Stimulated activated CD4-positive, alpha-beta T cell treated with anti-CD3 and anti-CD28 coated beads, Interleukin-1b, Interleukin-23, amount 100 ng/mL, for 24 hours (primary cell): ENCODE results near the gene KAZN.

Experiments used
- DNase-seq, 4 experiments: peaks; one replicate each; pipeline ENCODE4 v3.0.0-alpha.2; 2020; ENCODE audit warnings: low read depth in 4 of 4, low spot score in 1 of 4

The KAZN gene

DNA sequence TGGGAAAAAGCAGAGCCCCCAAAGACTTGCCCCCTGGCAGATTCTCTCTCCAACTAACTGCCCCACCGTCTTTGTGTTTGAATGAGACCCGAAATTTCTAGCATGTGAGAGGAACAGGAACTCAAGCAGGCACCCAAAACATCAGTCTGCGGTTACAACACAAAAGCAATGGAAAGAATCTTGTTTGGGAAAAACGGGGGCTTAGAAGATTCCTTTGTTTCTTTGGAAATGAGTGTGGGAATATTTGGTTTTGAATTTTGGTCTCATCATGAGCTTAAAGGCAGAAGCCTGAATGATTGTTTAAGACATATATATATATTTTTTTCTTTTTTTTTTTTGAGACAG lies 366.2 kb downstream of the KAZN start:
- no peak for DNase-seq

- no peak for DNase-seq
These were observed 369.9 kb downstream of the KAZN start for GRCh38 chr1:14968251-14968851.

- peak in 1 of 4 experiments; percentile 14 for DNase-seq
These were observed 370.5 kb downstream of the KAZN start for GRCh38 chr1:14969006-14969405.

DNA sequence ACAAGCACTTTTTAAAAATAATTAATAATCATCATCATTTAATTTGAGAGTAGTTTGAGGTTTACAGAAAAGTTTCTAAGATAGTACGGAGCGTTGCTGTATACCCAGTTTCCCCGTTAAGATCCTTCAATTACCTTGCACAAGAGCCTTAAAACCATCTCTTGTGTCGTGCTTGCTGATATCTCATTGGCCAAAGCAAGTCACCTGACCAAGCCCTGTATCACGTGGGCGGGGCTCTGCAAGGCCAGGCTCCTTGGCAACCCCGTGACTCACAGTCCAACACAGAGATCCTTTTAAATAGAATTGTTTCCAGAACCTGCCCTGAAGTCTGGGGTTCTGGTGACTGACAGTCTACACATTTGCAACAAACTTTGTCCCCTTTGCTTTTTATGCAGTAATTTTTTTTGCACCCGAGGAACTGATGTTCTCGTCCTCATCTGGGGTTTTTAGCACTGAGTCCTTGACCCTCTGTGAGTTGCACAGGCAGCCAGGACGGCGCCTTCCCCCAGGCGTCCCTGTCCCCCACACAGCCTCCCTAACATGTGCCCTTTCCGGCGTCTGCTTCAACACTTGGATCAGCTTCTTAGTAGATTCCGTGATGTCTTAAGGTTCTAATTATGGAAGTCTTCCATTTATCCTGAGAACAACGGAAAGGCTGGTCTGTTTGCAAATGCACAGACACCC lies 371.8 kb downstream of the KAZN start:
- DNase-seq: peak in 1 of 4 experiments; percentile 21

DNA sequence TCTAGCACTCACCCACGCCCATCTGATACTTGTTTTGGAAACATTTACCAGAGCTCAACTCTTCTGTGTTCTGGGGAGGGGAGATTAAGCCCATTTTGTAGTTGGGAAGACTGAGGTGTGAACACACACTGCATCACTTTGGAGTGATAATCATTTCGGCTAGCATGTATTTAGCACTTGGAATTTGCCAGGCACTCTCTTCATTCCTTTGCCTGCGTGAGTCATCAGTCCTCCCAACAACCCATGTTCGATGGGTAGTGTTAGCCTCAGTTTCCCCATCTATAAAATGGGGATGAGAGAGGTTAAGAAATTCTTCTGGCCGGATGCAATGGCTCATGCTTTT lies 372.3 kb downstream of the KAZN start:
- DNase-seq: no peak

DNA sequence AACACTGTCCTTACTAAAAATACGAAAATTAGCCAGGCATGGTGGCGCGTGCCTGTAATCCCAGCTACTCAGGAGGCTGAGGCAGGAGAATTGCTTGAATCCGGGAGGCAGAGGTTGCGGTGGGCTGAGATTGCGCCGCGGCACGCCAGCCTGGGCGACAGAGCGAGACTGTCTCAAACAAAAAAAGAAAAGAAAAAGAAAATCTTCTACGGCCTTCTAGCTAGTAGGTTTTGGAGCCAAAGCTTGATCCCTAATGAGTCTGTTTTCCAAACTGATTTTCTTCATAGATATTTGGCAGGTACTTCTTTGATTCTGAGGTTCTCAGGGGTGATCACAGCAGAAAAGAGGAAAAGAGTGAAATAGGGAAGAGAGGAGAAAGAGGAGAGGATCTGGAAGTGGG lies 372.7 kb downstream of the KAZN start:
- no peak for DNase-seq

DNA sequence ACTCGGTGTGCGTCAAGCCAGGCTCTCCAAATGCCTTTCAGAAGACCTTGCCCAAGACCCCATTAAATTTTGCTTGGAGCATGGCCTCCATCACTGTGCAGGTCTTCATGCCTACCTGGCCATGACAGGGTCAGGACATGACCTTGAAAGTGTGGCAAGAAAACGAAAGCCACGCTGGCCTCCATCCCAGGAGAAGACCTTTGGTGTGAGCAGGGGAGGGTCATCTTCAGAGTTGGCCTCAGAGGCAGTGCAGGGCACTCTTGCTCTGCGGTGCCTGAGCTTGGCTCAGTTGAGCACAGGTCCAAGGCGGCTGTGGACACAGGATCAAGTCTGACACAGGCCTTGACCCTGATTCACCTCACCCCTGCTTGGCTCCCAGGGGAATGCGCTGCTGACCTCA lies 373.6 kb downstream of the KAZN start:
- no peak for DNase-seq

DNA sequence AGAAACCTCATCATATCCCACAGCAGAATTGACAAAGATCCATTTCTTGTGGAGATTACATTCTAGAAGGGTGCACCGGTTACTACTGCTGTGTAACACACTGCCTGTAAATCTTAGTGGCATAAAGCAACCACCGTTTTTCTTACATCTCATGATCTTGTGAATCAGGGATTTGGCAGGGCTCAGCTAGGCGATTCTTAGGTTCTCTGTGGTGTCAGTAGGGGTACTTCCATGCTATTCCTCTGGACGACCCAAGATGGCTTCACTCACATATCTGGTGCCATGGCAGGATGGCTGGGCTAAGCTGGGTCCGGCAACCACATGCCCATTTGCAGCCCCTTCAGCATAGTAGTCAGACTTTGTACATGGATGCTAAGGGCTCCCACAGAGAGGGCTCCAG lies 375.3 kb downstream of the KAZN start:
- no peak for DNase-seq

DNA sequence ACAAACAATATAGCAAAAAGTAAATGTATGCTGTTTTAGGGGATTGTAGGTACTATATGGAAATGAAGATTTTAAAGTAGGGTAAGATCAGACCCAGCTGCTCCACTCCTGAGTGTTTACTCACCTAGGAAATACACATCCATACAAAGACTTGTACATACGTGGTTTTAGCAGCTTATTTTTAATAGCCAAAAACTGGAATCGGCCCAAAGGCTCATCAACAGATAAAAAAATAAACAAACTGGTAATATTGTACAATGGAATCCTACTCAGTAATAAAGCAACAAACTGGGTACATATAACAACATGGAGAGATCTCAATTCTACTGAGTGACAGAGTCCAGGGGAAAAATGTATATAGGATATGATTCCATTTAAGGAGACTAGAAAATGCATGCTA lies 375.9 kb downstream of the KAZN start:
- no peak for DNase-seq

- no peak for DNase-seq
These were observed 376.6 kb downstream of the KAZN start for GRCh38 chr1:14975119-14975518.

DNA sequence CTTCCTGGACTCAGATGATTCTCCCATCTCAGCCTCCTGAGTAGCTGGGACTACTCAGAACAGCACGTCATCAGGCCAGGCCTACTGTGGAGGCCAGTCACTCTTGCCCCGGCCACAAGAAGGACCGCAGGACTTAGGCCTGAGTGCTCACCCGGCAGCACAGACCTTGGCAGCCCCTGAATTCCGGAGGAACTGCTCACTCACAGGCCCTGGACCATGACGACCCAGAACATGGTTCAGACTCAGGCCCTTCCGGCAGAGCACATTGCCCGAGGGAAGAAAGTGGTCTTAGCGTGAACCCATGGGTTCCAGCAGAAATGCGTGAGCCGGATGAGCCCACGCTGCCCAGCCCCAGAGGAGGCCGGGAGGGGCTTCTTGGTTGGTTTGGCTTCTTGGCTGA lies 377.8 kb downstream of the KAZN start:
- DNase-seq: no peak

DNA sequence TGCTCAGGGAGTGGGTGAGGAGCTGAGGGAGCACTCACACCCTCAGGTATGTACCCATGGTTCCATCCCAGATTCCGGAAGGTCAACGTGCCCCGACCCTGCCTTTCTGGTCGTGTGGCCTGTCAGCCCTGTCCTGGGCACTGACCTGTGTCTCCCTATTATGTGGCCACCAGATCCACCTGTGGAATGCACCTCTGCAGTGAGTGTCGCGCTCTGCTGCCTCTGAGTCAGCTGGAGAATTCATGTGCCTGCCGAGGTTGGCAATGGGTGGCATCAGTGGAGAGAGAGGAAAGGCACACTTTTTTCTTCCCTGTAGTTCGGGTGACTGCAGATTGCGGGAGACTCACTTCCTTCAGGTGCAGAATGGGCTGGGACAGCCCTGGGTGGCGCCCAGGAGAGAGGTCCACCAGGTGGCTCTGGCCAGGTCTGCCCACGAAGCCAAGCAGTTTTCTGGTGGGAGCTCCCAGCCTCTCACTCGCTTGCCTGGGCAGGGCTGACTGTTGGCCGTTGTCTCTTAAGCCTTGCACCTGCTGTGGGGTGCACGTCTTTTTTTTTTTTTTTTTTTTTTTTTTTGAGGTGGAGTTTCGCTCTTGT lies 378.9 kb downstream of the KAZN start:
- DNase-seq: no peak

DNA sequence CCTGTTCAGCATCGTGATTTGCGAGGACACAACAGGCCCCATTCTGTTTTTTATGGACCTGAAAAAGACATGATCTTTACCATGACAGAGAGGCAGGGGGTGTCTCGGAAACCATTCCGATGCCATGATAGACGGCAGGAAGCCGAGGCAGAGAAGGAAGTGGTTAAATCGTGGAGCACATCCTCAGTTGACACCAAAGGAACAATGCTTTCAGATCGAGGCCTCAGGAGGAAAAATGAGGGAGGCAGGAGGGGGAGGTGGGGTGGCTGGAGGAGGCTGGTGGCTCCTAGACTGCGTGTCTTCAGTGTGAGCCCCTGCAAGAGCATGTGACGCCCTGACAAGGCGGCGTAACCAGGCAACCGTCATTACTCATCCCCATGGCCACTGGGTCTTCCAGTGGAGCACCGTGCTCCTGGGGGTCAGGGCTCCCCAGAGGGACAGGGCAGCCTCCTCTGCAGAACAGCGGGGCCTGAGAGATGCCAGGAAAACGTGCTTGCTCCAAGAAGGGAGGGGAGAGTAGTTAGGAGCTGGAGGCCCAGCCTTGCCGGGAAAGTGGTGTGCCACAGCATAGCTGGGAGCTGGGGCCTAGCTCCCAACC lies 382.2 kb downstream of the KAZN start:
- no peak for DNase-seq

- DNase-seq: no peak
These were observed 383.5 kb downstream of the KAZN start for GRCh38 chr1:14982029-14982428.

- no peak for DNase-seq
These were observed 384.8 kb downstream of the KAZN start for GRCh38 chr1:14983277-14983676.

DNA sequence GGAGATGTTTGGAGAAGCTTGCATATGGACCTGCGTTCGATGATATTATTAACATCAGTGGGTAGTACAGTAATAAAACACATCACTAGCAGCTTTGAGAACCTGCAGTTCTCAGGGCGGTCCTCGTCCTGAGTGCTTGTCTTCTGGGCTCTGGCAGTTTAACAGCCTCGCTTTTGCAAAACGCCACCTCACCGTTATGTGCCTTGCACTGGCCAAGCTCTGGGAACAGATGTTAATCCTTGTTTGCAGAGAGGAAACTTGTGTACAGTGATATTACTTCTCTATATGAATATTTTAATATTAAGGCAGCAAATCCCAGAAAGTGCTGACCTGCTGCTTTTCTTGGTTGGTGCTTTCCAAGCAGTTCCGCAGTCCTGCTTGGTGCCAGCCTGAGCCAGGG lies 387.7 kb downstream of the KAZN start:
- DNase-seq: no peak

DNA sequence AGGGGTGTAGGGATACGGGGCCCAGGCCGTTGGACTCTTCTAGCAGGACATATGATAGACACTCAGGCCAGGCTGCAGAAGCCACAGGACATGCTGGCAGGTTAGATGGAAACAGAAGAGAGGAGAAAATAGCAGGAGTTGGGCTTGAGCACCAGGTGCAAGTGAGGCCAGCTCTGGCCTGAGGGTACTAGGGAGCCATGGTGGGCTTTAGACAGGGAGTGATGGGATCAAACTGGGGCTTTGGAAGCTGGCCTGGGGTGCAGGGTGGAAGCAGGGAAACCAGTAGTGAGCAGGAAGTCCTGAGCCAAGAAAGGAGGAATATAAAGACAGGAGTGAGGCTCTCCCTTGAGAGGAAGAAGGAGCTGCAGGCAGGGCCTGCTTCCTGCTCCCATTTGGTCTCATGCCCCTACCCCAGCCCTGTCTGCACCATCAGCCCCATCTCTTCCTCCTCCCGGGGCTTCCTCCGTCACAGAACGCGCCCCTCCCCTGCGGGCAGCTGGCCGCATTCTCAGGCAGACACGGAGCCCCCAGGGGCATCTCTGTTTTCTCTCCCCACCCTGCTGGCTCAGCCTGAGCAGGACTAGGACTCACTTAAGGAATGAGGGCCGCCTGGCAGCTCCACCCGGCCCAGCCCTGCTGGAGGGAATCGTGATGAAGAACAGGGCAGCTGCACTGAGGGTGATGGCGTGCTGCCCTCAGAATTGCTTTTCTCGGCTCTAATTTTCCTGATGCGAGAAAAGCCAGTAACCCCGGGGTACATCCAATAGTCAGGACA lies 389.5 kb downstream of the KAZN start:
- no peak for DNase-seq

DNA sequence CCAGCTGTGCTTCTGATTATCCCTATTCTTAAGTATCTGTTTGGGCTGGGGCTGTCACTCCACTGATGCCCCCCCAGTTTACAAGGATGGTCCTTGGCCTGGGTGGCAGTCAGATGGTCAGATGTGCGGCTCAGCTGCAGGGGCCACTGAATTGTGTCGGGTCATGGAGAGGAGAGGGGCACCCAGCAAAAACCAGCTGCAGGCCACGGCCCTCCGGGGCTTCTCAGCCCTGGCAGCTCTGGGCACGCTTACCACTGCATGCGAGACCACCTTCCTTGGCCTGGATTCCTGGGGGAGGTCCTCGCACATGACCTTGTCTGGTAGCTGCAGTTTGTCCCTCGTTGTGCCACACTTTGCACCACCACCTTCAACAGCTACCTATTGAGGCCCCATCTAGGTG lies 390.2 kb downstream of the KAZN start:
- DNase-seq: no peak

- no peak for DNase-seq
These were observed 391.6 kb downstream of the KAZN start for GRCh38 chr1:14989931-14990728.

GRCh38 chr1:14993414-14993813 lies 394.9 kb downstream of the KAZN start:
- no peak for DNase-seq

DNA sequence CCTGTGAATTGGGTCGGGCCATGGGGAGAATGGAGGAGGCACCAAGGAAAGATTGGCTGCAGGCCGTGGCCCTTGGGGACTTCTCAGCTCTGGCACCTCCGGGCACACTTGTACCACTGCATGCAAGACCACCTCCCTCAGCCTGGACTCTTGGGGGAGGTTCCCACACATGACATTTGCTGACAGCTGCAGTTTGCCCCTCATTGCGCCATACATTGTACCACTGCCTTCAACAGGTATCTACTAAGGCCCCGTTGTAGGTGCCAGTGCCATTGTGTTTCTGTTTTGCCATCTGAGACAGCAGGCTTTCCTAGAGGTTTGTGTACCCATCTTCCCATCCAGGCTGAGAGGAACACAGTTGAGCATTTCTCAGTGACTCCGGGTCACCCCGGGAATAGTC lies 395.7 kb downstream of the KAZN start:
- DNase-seq: no peak
